ENCODE measurements around the gene JAKMIP1.

JAKMIP1 gene

GRCh38 chr4:6177587-6178197 is 22.7 kb downstream of the JAKMIP1 start:
- no peak for DNase-seq

DNA sequence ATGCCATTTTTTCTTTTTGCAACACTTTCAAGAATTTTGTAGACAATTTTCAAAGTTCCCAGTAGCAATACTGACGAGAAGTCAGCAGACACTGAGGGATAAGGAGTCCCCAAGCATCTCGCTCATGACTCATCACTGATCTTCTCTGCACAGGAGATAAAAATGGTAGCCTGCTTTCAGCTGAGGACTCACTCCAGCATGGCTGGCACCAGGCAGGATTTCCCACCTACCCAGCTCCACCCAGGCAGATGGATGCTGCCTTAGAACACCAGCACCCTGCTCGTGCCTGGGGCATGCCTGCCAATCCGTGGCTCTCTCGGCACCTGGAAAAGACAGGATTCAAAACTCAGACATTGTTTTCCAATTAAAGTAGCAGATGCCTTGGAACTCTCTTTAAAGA is 24.9 kb downstream of the JAKMIP1 start:
- DNase-seq: no peak

- DNase-seq: no peak
Measured at GRCh38 chr4:6172927-6173200, 27.5 kb downstream of the JAKMIP1 start.

DNA sequence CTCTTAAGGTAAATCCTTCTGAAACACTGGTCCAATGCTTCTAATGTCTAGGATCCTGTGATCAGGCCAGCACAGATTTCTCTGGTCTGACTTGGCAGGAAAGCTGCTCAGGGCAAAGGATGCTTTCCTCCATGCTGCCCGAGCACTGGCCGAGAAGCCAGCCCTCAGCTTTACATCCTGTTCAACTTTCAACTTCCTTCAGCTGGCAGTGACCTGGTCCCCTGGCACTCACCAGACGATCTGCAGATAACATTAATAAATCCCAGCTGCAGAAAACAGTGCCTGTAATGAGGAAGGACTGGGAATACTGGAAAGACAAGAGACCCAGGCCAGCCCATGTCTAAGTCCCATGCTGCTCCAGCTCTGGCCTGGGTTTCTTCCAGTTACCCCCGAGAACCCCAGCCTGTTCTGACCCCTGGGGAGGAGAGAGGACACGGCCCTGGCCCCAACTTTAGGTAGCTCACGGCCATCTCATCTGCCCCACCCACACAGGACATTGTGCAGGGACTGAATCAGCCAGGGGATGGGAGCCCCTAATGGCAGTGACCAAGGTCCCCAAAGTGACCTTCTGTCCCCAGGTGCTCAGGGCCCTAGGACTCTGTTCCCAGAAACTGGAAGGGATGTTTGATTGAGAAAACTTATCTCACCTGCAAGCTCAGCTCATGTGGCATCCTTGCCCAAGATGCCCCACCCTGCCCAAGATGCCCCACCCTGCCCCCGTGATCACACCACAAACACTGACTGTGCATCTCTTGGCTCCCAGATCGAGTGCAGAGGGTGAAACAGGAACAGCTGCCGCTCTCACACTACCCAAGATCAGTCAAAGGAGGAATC is 28.0 kb downstream of the JAKMIP1 start:
- DNase-seq: no peak

GRCh38 chr4:6169239-6169638 is 31.1 kb downstream of the JAKMIP1 start:
- no peak for DNase-seq

- DNase-seq: no peak
Measured at GRCh38 chr4:6165766-6166165, 34.6 kb downstream of the JAKMIP1 start.

DNA sequence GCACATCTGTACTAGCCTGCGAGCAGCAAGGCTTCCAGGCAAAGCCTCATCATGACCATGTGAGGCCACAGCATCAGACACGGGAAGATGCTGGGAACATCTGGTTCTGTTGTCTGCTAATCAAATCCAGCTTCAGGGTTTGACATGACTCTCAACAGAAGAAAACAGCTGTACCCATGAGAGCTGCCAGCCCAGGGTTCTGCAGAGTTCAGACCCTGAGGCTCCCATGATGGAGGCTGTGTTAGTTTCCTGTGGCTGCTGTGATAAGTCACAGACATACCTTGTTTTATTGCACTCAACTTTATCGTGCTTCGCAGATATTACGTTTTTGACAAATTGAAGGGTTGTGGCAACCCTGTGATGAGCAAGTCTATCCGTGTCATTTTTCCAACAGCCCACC is 37.5 kb downstream of the JAKMIP1 start:
- DNase-seq: no peak

GRCh38 chr4:6161921-6162464 is 38.4 kb downstream of the JAKMIP1 start:
- DNase-seq: no peak

- no peak for DNase-seq
Measured at GRCh38 chr4:6160536-6160935, 39.8 kb downstream of the JAKMIP1 start.

- DNase-seq: no peak
Measured at GRCh38 chr4:6157926-6158325, 42.4 kb downstream of the JAKMIP1 start.

DNA sequence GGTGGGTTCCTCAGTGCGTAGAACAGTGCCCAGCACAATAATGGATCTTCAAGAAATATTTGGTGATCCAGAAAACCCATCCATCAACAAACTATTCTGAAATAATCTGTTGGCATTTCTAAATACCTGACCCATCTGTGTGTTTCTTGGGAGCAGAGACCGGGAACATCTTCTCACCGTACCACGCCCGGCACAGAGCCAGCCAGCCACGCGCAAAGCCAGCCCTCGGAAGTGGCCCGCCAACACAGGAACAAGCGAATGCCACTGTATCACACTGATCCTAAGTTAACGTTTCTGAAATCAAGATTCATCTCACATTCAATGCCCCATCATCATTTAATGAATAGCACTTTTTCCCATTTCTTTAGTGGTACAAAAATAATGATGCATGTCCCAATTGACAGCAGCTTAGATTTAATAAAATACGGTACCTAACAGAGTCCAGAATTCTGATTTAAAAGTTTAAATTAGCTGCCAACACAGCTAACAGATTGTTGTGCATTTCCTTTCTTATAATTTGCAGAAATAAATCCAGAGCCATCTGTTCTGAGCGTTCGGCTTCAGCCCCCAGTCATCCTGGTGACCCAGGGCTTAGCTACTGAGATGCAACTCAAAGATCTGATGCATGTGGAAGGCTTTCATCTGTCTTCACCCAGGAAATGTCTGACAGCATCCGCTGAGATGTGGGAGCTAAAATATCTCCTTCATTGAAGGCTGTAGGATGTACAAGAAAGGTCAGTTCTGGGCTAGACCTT is 44.2 kb downstream of the JAKMIP1 start:
- DNase-seq: no peak

DNA sequence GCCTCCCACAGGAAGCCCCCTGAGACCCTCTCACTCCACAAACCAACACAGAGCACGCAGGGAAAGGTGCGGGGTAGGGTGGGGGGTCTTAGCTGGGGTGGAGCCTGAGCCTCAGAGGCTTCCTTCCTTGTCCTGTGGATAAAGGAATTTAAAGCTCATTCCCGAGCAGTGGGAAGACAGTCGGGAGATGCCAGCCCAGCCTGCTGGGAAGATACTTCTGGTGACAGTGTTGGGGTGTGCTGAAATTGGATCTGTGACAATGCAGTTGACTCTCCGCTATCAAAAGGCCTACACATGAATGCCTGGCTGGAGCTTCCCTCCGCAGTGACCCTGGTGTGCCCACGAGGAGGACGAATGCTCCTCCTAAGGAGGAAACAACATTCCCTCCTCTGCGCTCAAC is 45.5 kb downstream of the JAKMIP1 start:
- DNase-seq: no peak

GRCh38 chr4:6153874-6154273 is 46.5 kb downstream of the JAKMIP1 start:
- no peak for DNase-seq

GRCh38 chr4:6152869-6153705 is 47.3 kb downstream of the JAKMIP1 start:
- no peak for DNase-seq

- no peak for DNase-seq
Measured at GRCh38 chr4:6150046-6150735, 50.2 kb downstream of the JAKMIP1 start.

- no peak for DNase-seq
Measured at GRCh38 chr4:6148506-6149205, 51.7 kb downstream of the JAKMIP1 start.

DNA sequence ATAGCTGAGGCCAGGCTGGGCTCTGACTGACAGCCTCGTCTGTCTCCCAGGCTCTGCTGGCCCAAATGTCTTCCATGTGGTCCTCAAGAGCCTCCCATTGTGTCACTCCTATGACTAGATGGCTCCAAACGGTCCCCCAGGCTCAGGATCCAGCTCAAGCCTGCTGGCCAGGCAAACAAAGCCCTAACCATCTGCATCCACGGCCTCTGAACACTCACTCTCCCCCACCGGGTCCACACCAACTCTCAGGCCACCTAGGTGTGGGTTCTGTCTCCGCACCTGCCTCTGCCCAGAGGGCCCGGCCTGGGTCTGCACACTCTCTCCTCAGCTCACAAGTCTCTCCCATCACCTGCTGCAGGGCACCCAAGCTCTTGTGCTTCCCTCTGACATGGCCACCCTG is 52.9 kb downstream of the JAKMIP1 start:
- DNase-seq: no peak

DNA sequence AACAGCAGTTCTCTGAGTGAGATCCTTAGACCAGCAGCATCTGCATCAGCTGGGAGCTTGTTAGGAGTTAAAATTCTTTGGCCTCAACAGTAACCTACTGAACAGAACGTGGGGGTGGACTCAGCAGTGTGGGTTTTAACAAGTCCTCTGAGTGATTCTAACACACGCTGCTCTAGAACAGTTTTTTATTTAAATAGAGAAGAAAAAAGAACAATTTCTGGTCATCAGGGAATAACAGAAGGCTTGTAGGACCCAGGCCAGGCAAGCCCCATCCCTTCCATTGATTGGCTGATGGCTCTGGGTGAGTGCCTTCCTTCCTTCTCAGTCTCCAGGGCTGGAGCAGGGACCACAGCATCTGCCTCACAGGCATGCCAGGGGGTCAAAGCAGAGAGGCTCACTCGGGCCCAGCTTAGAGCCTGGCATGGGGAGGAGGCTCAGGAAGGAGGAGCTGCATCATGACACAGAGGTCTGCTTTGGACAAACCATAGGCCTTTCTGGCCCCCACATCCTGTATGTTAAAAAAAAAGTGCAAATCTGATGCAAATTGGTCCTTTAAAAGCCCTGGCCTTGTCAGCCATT is 56.7 kb downstream of the JAKMIP1 start:
- DNase-seq: no peak

DNA sequence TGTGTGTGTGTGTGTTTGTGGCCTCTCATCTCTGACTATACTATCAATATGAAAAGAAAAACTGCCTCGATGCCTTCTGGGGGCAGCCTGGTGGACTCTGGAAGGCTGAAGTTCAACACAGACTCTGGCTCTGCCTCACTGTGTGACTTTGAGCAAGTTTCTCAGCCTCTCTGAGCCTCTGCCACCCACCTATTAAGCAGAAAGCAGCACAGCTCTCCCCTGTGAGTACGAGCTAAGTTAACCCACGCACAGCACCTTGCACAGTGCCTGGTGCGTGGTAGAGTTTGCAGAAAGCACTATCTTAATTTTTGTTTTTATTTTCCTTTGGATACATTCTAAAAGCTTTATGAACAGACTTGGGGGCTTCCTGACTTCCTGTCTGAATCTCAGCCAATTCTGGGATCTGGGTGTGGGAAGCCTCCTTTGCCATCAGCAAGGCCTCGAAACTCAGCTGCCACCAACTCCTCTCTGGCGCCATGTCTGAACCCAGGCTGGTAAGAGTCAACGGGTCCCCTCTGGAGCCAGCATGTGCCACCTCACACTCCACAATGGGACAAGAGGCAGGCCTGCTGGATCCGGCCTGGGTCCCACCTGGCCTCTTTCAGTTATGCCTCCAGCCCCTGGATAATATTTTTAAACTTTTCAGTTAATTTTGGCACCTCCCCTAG is 57.3 kb downstream of the JAKMIP1 start:
- no peak for DNase-seq

- no peak for DNase-seq
Measured at GRCh38 chr4:6142511-6142910, 57.8 kb downstream of the JAKMIP1 start.

GRCh38 chr4:6141554-6141953 is 58.8 kb downstream of the JAKMIP1 start:
- DNase-seq: no peak
